DMS153 treated with DMSO at 0.1 percent for 48 hours (cell line): Measurements from ENCODE around the gene GCNT2.
"Not testable (repeated sequence)": the region's sequence is repeated elsewhere in the genome, so short reads cannot be mapped to it uniquely, and the experiment has no call there.

Source experiments
- DNase-seq: peaks from one replicate; lab custom pipeline; 2025; ENCODE audit not compliant: unreplicated experiment; lab: John Stamatoyannopoulos, UW

GCNT2 gene

GRCh38 chr6:10578723-10579122 is 57.6 kb downstream of the GCNT2 start:
- no peak for DNase-seq

- DNase-seq = no peak
These were observed 58.7 kb downstream of the GCNT2 start for GRCh38 chr6:10579803-10580202.

GRCh38 chr6:10580570-10580969 is 59.4 kb downstream of the GCNT2 start:
- DNase-seq = no peak

GRCh38 chr6:10581402-10581801 is 60.3 kb downstream of the GCNT2 start:
- not testable (repeated sequence) for DNase-seq

- peak; percentile 39 for DNase-seq
These were observed 61.8 kb downstream of the GCNT2 start for GRCh38 chr6:10582774-10583508.

- no peak for DNase-seq
These were observed 62.4 kb downstream of the GCNT2 start for GRCh38 chr6:10583509-10583901.

- DNase-seq = no peak
These were observed 63.5 kb downstream of the GCNT2 start for GRCh38 chr6:10584607-10585006.

- DNase-seq = no peak
These were observed 64.2 kb downstream of the GCNT2 start for GRCh38 chr6:10585209-10585845.

GRCh38 chr6:10586302-10586701 is 65.2 kb downstream of the GCNT2 start:
- no peak for DNase-seq

- no peak for DNase-seq
These were observed 66.7 kb downstream of the GCNT2 start for GRCh38 chr6:10587656-10588406.

- no peak for DNase-seq
These were observed 67.6 kb downstream of the GCNT2 start for GRCh38 chr6:10588562-10589428.

GRCh38 chr6:10589429-10589727 is 68.2 kb downstream of the GCNT2 start:
- no peak for DNase-seq

- no peak for DNase-seq
These were observed 68.8 kb downstream of the GCNT2 start for GRCh38 chr6:10589983-10590382.

- DNase-seq = no peak
These were observed 70.4 kb downstream of the GCNT2 start for GRCh38 chr6:10591422-10592160.

GRCh38 chr6:10595731-10596664 is 74.8 kb downstream of the GCNT2 start:
- DNase-seq = no peak

GRCh38 chr6:10597499-10598001 is 76.4 kb downstream of the GCNT2 start:
- no peak for DNase-seq

- DNase-seq = no peak
These were observed 77.2 kb downstream of the GCNT2 start for GRCh38 chr6:10598084-10598960.

GRCh38 chr6:10599046-10599445 is 77.9 kb downstream of the GCNT2 start:
- DNase-seq = no peak
